HepG2 (cell line): ENCODE measurements around the gene POLR2J. TPM values are rescaled to one million over a fixed set of nuclear protein-coding genes. Genes with fewer than 3 reads are reported as not detected.
A peak's percentile ranks its signal among the peaks of the same experiment; 100 is the strongest.

ENCODE experiments used
- ATAC-seq: fragments of 200-7000 bp; cut with Tn5 transposase; 3 replicates; pipeline ENCODE4 v1.9.1; 2020; ENCODE audit warnings: mild to moderate bottlenecking, moderate library complexity
- BruUV-seq: library from RNA; stranded (reverse); fragments of 400-500 nt; replicated peaks from 2 replicates; lab custom pipeline; 2021; lab: Mats Ljungman, UMichigan
- CTCF ChIA-PET: fragments of 300-600 bp; formaldehyde crosslinking; extraction: SDS; loops from one replicate; lab custom pipeline; 2021; ENCODE audit warnings: low total read pairs, inconsistent platforms, low intra/inter-chr PET ratio; lab: Yijun Ruan, JAX
- POLR2A ChIA-PET: fragments of 350-600 bp; sonication (Branson Sonifier 250); formaldehyde crosslinking; loops from one replicate; lab custom pipeline; 2020; ENCODE audit warnings: antibody characterized with exemption, inconsistent platforms; lab: Yijun Ruan, JAX
- DNase-seq: peaks from one replicate; pipeline ENCODE4 v3.0.0-alpha.2; 2015; ENCODE audit warnings: low spot score
- FAIRE-seq: peaks from 3 replicates; lab custom pipeline; 2011; peaks lifted over from hg19 to GRCh38; lab: Jason Lieb, UNC
- H2AFZ ChIP-seq: one replicate; pipeline ENCODE4 v1.6.1; 2011; ENCODE audit warnings: low read length, inconsistent platforms
- H3K27ac ChIP-seq: fragments of 300-600 bp; 3 replicates; pipeline ENCODE4 v1.8.0; 2011; ENCODE audit warnings: mixed run types, mild to moderate bottlenecking, mixed read lengths, low read length, inconsistent platforms; ENCODE audit not compliant: insufficient read depth; ENCODE audit errors: extremely low read length
- H3K27me3 ChIP-seq, 2 experiments: fragments of 200-600 bp in 1 of 2; 2 replicates in 1 of 2; 3 replicates in 1 of 2; pipeline versions ENCODE4 v1.6.0 to v1.8.0; 2011; ENCODE audit warnings: low read length in 2 of 2, mild to moderate bottlenecking in 2 of 2, moderate library complexity in 2 of 2, inconsistent platforms in 1 of 2; ENCODE audit not compliant: insufficient read depth in 2 of 2, control insufficient read depth in 1 of 2
- H3K36me3 ChIP-seq, 2 experiments: fragments of 200-600 bp in 1 of 2; replicated peaks in 1 of 2; 2 replicates in 1 of 2; 3 replicates in 1 of 2; pipeline versions ENCODE4 v1.5.1 to v1.8.0; 2011; ENCODE audit warnings: low read length in 2 of 2, inconsistent platforms in 1 of 2; ENCODE audit not compliant: insufficient read depth in 2 of 2, control insufficient read depth in 1 of 2
- H3K4me1 ChIP-seq: 2 replicates; pipeline ENCODE4 v1.5.1; 2012; ENCODE audit warnings: low read length, inconsistent platforms; ENCODE audit not compliant: insufficient read depth
- H3K4me2 ChIP-seq: 2 replicates; pipeline ENCODE4 v1.6.0; 2011; ENCODE audit warnings: low read depth, low read length, inconsistent platforms
- H3K4me3 ChIP-seq, 3 experiments: fragments of 200-600 bp in 1 of 3; sonication (generic), shearing (Covaris generic) in 1 of 3; replicated peaks in 1 of 3; 2 replicates each; pipeline ENCODE4 v1.5.1; 2011 to 2016; ENCODE audit warnings: low read length in 3 of 3, inconsistent platforms in 2 of 3, low read depth in 2 of 3, mild to moderate bottlenecking in 2 of 3, control low read depth in 1 of 3, mixed read lengths in 1 of 3; ENCODE audit not compliant: insufficient read depth in 1 of 3
- H3K79me2 ChIP-seq: one replicate; pipeline ENCODE4 v1.6.1; 2011; ENCODE audit warnings: low read length, inconsistent platforms; ENCODE audit not compliant: insufficient read depth
- H3K9ac ChIP-seq: 2 replicates; pipeline ENCODE4 v1.6.0; 2011; ENCODE audit warnings: mild to moderate bottlenecking, low read depth, low read length, inconsistent platforms; ENCODE audit not compliant: insufficient read depth
- H3K9me3 ChIP-seq: 2 replicates; pipeline ENCODE4 v1.5.1; 2012; ENCODE audit warnings: mild to moderate bottlenecking, low read length
- H4K20me1 ChIP-seq: 2 replicates; pipeline ENCODE4 v1.6.0; 2011; ENCODE audit warnings: inconsistent platforms, mild to moderate bottlenecking, low read length, moderate library complexity; ENCODE audit not compliant: insufficient read depth
- BCL3 ChIP-seq: sonication (generic); formaldehyde crosslinking; IDR thresholded peaks from 2 replicates; pipeline ENCODE4 v1.5.1; 2020; ENCODE audit warnings: mild to moderate bottlenecking, missing genetic modification reagents, moderate library complexity
- CTCF ChIP-seq: sonication (generic); formaldehyde crosslinking; IDR thresholded peaks from 2 replicates; pipeline ENCODE4 v1.5.0; 2020; ENCODE audit warnings: mild to moderate bottlenecking, missing genetic modification reagents, moderate library complexity
- HNRNPL ChIP-seq: fragments of 200-400 bp; formaldehyde crosslinking; IDR thresholded peaks from 2 replicates; pipeline ENCODE4 v1.6.1; 2017; ENCODE audit warnings: mild to moderate bottlenecking, low read depth, low read length
- MTF2 ChIP-seq: sonication (generic); formaldehyde crosslinking; IDR thresholded peaks from 2 replicates; pipeline ENCODE4 v1.5.0; 2020; ENCODE audit warnings: missing genetic modification reagents, borderline replicate concordance
- PLSCR1 ChIP-seq: sonication (generic); formaldehyde crosslinking; IDR thresholded peaks from 2 replicates; pipeline ENCODE4 v1.5.0; 2020; ENCODE audit warnings: missing genetic modification reagents, mild to moderate bottlenecking, borderline replicate concordance
- RFX5 ChIP-seq: IDR thresholded peaks from 2 replicates; pipeline ENCODE4 v1.6.1; 2011; ENCODE audit warnings: low read depth, low read length, improper control_type of control experiment
- STAG1 ChIP-seq: sonication (generic); formaldehyde crosslinking; IDR thresholded peaks from 2 replicates; pipeline ENCODE4 v1.4.0; 2020; ENCODE audit warnings: missing genetic modification reagents
- ZNF296 ChIP-seq: sonication (generic); formaldehyde crosslinking; conservative IDR thresholded peaks from 2 replicates; pipeline ENCODE4 v1.5.0; 2020; ENCODE audit warnings: mild to moderate bottlenecking, missing genetic modification reagents
- WGBS: methylation state at CpG from one replicate; pipeline ENCODE4 v1.1.6; 2017; ENCODE audit warnings: low lambda C conversion rate; 5-methylcytosine and 5-hydroxymethylcytosine counted together
- in situ Hi-C: cut with HindIII; loops from 2 replicates; pipeline ENCODE4 v1.10.0; 2017; ENCODE audit warnings: low pct_unique_long_range_greater_than_20kb; ENCODE audit not compliant: extremely low pct_ligation_motif_present
- intact Hi-C: fragments of 100-400 bp; cut with micrococcal nuclease; formaldehyde crosslinking; loops from one replicate; pipeline ENCODE4 v1.10.0; 2022; ENCODE audit not compliant: unreplicated experiment
- polyA plus RNA-seq, 8 experiments: library from polyadenylated mRNA; depleted of rRNA in 3 of 8; stranded (reverse) in 7 of 8; unstranded in 1 of 8; fragments of >200 nt; fragmentation: Illumina TruSeq in 4 of 8; extraction: Trizol in 4 of 8; gene quantifications; 2 replicates each; pipeline versions ENCODE4 v1.2.1 to v1.2.3, GENCODE V29; 2011 to 2016; ENCODE audit warnings: low read depth in 4 of 8, missing spikeins in 1 of 8, mixed read lengths in 1 of 8; ENCODE audit not compliant: insufficient read depth in 1 of 8
- total RNA-seq, 5 experiments: library from RNA; depleted of rRNA; stranded (reverse); fragments of >200 nt; fragmentation: Illumina TruSeq; extraction: Trizol; gene quantifications; 2 replicates each; pipeline ENCODE4 v1.2.3, GENCODE V29; 2016; ENCODE audit warnings: low read depth in 1 of 5

Gene POLR2J
- total and polyA plus RNA-seq, 2 of the 13 experiments (the other 11 are each of a cell fraction or from before 2014, with no cell fraction given), result 41.2 to 71.4 TPM

- Histone ChIP-seq H3K27ac (no peak overlapping the region), H3K4me1 (peaks cover 16% of the 10 kb centered on the region), H2AFZ (no peak overlapping the region), H3K79me2 (no peaks in the 10 kb centered on the region)
- WGBS, result 87% methylated on average over 3 of the region's 6 CpGs
- DNase-seq (no peak), FAIRE-seq (no peak), ATAC-seq (0 out of 3 replicates have a peak, but pooled peaks have one; percentile 15)
- in situ Hi-C loops, result no loop called here
- no peak for TF ChIP-seq RFX5
- TF ChIP-seq HNRNPL, result 0 out of 2 replicates have a peak, but pooled peaks have one; percentile 66
- TF ChIP-seq PLSCR1 (CRISPR knock-in tag), result no peak
- no peak for TF ChIP-seq BCL3 (CRISPR knock-in tag)
- TF ChIP-seq MTF2 (CRISPR knock-in tag), result no peak
- TF ChIP-seq STAG1 (CRISPR knock-in tag), result peak; percentile 24; the same call in 1 of the 2 replicates
- TF ChIP-seq CTCF (CRISPR knock-in tag), result peak; percentile 41
- no peak for TF ChIP-seq ZNF296 (CRISPR knock-in tag)
- TF ChIP-seq, all 625 proteins: peak for 3
- BruUV-seq, result no TSS peak
- H3K4me2 ChIP-seq, result no peak overlapping the region
- intact Hi-C loops, result no loop called here
- no peaks in the 10 kb centered on the region for H3K36me3 ChIP-seq
- ChIA-PET POLR2A (no interaction called here), CTCF (interaction anchor here (0.9 kb wide), 1 partner anchor 46 kb away, joined by 4 read pairs; no protein-coding TSS in a partner anchor)
- no peaks in the 10 kb centered on the region for H3K27me3 ChIP-seq
- no peaks in the 10 kb centered on the region for H4K20me1 ChIP-seq
- no peak overlapping the region for H3K9ac ChIP-seq
- H3K4me3 ChIP-seq, result no peak overlapping the region
- no peaks in the 10 kb centered on the region for H3K9me3 ChIP-seq
Observed at GRCh38 chr7:102450242-102450641, 28.5 kb downstream of the POLR2J start.
